Epithelial cell of esophagus (primary cell): Measurements from ENCODE around the gene PREX1.

Experiments
- DNase-seq: peaks from one replicate; pipeline ENCODE4 v3.0.0; 2010; ENCODE audit warnings: low read depth
- H3K4me3 ChIP-seq: 2 replicates; pipeline ENCODE4 v1.5.1; 2011; ENCODE audit warnings: mild to moderate bottlenecking, low read length, control low read depth
- CTCF ChIP-seq: IDR thresholded peaks from 2 replicates; pipeline ENCODE4 v1.5.1; 2011; ENCODE audit warnings: low read depth, mild to moderate bottlenecking, low read length, control low read depth, inconsistent platforms; ENCODE audit not compliant: insufficient read depth; ENCODE audit errors: missing control alignments

The PREX1 gene

DNA sequence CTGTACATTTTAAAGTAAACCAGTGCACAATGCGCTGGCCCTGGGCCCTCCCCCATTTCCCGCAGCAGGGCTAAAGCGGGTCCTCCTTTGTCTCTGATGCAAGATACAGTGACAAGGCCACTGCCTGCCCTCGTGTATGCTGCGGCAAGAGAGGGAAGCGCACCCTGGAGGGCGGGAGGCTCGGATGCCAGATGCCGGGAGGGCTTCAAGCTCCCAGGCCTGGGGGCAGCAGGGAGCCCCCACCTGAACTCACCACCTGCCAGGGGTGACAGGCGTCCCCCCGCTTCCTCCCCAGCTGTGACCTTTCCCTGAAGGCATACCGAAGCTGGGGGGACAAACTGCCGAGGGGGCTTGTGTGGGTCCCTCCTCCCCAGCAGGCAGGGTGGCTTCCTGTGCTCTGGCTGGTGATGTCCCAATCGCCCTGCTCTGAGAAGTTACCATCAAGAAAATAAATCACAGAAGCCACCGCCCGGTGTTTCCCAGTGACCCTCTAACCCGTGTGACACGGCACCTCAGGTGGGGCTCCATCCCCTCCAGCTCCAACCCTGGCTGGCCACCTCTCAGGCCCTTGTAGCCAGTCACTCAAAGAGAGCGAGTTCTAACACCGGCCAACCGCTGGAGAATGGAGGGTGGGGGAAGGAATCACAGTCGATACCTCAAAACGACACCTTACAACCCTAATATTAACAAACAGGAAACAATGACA lies 203.3 kb downstream of the PREX1 start:
- no peak for TF ChIP-seq CTCF
- no peak overlapping the region for H3K4me3 ChIP-seq
- DNase-seq, result no peak

- TF ChIP-seq CTCF, result no peak
- no peak overlapping the region for H3K4me3 ChIP-seq
- DNase-seq, result no peak
Observed at GRCh38 chr20:48623906-48624265, 203.9 kb downstream of the PREX1 start.

- no peak overlapping the region for H3K4me3 ChIP-seq
- no peak for DNase-seq
- no peak for TF ChIP-seq CTCF
Observed at GRCh38 chr20:48623176-48623905, 204.5 kb downstream of the PREX1 start.

DNA sequence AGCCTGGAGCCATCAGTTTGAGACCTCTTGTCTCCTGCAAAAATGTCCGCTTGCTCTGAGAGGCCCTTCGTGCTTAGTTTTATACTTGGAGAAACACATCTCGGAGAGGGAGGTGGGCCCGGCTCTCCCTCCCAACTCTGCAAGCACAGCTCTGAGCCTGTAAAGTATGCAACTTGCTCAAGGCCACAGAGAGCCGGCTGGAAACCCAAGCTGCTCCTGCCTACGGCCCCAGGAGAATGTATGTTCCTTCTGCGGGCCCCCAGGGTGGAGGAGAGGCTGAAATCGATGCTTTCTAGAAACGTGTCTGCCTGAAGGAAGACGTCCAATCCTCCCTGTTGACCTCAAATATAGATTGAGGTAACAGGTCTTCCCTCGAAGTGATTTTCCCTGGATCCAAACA lies 205.4 kb downstream of the PREX1 start:
- no peak for DNase-seq
- TF ChIP-seq CTCF, result no peak
- H3K4me3 ChIP-seq, result no peak overlapping the region

DNA sequence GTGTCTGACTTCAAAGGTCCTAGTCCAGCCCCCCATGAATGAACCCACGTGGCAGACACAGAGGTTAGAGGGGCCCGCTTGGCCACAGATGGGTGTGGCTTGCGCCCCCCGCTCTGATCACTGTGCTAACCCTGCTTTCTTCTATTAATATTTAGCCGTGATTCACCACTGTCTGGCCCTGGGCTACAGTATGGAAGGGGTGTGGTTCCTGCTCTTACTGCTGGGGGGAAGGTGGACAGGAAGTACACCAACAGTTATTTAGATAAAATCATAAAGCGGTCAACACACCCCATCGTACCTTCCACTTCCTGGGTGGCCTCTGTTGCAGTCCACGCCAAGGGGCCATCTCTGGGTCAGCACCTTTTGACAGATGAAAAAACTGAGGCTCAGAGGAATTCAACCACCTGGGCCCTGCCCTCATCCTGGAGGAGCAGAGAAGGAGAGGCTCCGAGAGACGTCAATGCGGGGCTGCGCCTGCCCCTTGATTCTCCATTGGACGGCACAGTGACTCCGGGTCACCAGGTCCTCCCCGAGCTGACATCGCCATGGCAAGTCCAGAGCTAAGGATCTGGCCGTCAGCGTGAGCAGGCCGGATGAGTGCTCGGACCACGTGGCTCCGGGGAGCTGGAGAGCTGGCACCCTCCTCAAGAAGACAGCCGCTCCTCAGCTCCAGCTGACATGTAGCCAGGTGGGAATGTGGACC lies 206.3 kb downstream of the PREX1 start:
- DNase-seq, result peak; percentile 69
- no peak overlapping the region for H3K4me3 ChIP-seq

More for the DNA sequence above, 206.3 kb downstream of the PREX1 start:
- no peak for TF ChIP-seq CTCF
